Epithelial cell of proximal tubule (primary cell): ENCODE measurements around the gene BRSK1. TPM values are rescaled to one million over a fixed set of nuclear protein-coding genes. Genes with fewer than 3 reads are reported as not detected.

Source experiments
- DNase-seq: peaks from one replicate; pipeline ENCODE4 v3.0.0-alpha.2; 2011; ENCODE audit warnings: low read depth
- H3K4me3 ChIP-seq: 2 replicates; pipeline ENCODE4 v1.5.1; 2011; ENCODE audit warnings: low read depth, mild to moderate bottlenecking, low read length
- total RNA-seq: library from RNA; depleted of rRNA; stranded (reverse); fragments of >200 nt; gene quantifications from 2 replicates; pipeline ENCODE4 v1.2.3, GENCODE V29; 2015
- TF ChIP-seq, protein P1 (sequence below): conservative IDR thresholded peaks from 2 replicates; pipeline ENCODE4 v1.5.1; 2012; ENCODE audit warnings: low read depth, mild to moderate bottlenecking, low read length

BRSK1 gene
- total RNA-seq, 1 donor from 2014 or later = 16.1 TPM

DNA sequence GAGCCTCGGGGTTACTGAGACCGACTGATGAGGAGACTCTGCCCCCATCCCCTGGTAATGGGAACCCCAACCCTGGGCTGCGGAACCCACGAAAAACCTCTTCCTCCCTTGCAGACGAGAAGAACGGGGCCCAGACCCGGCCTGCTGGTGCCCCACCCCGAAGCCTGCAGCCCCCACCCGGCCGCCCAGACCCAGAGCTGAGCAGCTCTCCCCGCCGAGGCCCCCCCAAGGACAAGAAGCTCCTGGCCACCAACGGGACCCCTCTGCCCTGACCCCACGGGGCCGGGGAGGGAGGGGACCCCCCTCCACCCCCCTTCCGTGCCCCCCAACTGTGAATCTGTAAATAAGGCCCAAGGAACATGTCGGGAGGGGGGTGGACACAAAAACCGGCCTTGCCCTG is 28.0 kb downstream of the BRSK1 start:
- TF ChIP-seq, protein P1, sequence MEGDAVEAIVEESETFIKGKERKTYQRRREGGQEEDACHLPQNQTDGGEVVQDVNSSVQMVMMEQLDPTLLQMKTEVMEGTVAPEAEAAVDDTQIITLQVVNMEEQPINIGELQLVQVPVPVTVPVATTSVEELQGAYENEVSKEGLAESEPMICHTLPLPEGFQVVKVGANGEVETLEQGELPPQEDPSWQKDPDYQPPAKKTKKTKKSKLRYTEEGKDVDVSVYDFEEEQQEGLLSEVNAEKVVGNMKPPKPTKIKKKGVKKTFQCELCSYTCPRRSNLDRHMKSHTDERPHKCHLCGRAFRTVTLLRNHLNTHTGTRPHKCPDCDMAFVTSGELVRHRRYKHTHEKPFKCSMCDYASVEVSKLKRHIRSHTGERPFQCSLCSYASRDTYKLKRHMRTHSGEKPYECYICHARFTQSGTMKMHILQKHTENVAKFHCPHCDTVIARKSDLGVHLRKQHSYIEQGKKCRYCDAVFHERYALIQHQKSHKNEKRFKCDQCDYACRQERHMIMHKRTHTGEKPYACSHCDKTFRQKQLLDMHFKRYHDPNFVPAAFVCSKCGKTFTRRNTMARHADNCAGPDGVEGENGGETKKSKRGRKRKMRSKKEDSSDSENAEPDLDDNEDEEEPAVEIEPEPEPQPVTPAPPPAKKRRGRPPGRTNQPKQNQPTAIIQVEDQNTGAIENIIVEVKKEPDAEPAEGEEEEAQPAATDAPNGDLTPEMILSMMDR = no peak
- no peak overlapping the region for H3K4me3 ChIP-seq
- DNase-seq = no peak

DNA sequence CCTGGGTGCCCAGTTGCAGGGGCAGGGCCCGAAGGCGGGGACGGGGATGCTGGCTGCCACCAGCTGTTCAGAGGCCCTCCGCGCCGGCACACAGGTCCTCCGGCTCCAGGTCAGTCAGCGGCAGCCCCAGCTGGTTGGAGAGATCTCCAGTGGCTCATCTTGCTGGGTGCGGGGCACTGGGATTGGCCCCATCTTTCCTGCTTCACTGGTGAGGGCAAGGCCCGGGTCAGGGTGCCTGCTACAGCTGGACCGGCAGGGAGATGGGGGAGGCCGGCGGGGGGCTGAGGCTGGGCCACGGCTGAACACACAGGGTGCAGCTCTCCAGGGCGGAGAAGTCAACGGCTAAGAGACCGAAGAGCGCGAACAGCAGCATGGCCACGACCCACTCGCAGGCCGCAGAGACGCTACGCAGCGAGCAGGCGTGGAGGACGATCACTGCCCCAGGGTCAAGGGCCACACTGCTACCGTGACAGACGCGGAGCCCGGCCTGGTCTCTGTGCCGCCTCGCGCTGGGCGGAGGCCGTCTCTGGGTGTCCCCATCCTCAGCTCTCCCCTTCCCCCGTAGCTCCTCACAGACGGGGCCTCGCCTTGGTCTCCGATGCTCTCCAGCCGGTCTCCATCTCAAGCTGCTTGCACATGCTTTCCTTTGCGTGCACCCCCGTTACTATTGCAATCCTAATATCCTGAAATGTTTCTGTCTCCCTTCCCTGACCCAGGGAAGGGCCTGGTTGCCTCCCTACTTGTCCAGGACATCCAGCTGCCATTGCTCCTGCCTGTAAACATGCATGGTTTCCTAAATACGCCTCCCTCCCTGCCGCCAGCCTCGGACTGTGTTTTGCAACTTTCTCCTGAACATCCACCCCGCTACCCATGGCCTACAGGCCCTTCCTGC is 29.1 kb downstream of the BRSK1 start:
- no peak overlapping the region for H3K4me3 ChIP-seq
- TF ChIP-seq, protein P1 = no peak
- DNase-seq = no peak

DNA sequence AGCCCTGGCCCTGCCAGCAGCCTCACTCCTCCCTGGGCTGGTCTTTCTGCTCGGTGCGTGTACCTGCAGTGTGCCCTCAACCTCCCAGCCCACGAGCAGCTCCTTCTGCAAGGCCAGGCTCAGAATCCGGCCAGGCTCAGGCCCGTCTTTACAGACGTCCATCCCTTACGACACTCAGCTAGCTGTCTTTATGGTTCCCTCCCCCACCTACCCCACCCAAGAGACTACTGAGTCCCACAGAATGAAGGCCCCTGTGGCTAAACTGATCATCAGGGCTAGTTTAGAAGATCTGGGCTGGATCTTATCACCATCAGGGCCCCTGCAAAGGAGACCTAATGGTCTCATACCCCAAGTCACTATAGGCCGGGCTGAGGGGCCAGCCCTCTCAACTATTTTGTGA is 30.6 kb downstream of the BRSK1 start:
- TF ChIP-seq, protein P1 = no peak
- no peak for DNase-seq
- no peak overlapping the region for H3K4me3 ChIP-seq

DNA sequence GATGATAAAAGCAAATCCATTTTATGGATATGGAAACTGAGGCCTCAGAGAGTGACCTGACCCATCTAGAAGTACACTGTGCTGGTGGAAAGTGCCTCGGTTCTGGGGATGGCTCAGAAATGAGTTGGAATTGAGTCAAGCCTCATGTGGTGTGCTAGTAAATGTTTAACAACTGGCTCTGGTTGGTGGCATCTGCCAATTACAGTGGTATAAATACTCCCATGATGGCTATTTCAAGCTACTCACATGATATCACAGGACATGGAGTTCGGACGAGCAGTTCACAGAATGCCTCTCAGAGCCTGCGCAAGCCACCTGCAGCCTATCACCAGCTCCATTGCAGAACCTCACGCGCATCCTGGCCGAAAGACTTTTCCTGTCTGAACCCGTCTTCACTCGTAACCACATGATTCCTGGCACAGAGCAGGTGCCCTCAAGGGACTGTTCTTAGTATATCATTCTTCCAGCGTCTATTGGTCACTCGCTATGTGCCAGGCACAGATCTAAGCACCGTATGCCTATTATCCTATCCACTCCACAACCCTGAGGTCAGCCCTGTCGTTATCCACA is 32.2 kb downstream of the BRSK1 start:
- TF ChIP-seq, protein P1 = no peak
- no peak for DNase-seq
- H3K4me3 ChIP-seq = no peak overlapping the region

DNA sequence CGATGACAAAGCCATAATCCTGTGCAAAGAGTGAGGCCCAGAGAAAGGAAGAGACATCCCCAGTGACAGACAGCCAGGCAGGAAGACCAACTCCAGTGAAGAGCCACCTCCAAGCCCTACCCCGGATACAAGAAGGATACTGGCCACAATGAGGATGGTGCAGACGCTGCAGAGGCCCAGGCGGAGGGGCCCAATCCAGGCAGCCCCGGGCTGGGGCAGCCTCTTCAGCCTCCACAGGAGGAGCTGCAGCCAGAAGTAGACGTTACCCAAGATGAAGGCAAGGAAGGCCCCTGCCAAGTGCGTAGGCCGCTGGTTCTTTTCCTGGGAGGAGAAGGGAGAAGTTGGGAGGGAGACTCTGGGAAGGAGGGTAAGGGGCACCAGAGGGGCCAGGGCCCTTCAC is 32.8 kb downstream of the BRSK1 start:
- DNase-seq = no peak
- TF ChIP-seq, protein P1 = no peak
- no peak overlapping the region for H3K4me3 ChIP-seq

DNA sequence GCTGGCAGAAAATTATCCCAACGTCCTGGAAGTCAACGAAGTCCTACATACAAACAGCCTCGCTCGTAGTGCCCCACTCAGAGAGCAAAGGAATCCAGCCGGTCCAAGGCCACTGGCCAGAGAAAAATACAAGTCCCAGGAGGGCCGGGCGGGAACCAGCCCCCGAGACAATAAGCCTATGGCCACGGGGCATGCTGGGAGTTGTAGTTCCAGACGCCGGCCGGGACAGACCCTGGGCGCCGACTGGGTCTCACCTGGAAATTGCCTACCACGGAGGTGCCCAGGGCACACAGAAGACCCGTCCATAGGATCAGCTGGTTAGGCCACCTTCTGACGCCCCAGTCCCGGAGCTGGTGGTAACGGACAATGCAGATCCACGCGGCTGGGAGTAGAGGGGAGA is 36.0 kb downstream of the BRSK1 start:
- TF ChIP-seq, protein P1 = no peak
- H3K4me3 ChIP-seq = no peak overlapping the region
- DNase-seq = no peak
